Neural progenitor cell (in vitro differentiated cells): ENCODE data around the gene ELFN1. TPM values are rescaled to one million over a fixed set of nuclear protein-coding genes. Genes with fewer than 3 reads are reported as not detected.

Source experiments
- DNase-seq: peaks from one replicate; pipeline ENCODE4 v3.0.0-alpha.2; 2016; ENCODE audit warnings: low spot score
- H2AFZ ChIP-seq: fragments of 200-600 bp; sonication (generic); replicated peaks from 2 replicates; pipeline ENCODE4 v1.6.1; 2016; ENCODE audit warnings: antibody characterized with exemption
- H3F3A ChIP-seq: fragments of 200-600 bp; sonication (generic); 2 replicates; pipeline ENCODE4 v1.6.1; 2016; ENCODE audit warnings: antibody characterized with exemption, low read depth
- H3K27ac ChIP-seq: fragments of 200-600 bp; sonication (generic); 2 replicates; pipeline ENCODE4 v1.5.1; 2016; ENCODE audit warnings: mild to moderate bottlenecking
- H3K27me3 ChIP-seq: fragments of 200-600 bp; sonication (generic); 2 replicates; pipeline ENCODE4 v1.6.1; 2016; ENCODE audit warnings: mild to moderate bottlenecking, moderate library complexity
- H3K36me3 ChIP-seq: fragments of 200-600 bp; sonication (generic); 2 replicates; pipeline ENCODE4 v1.5.1; 2016
- H3K4me1 ChIP-seq: fragments of 200-600 bp; sonication (generic); 2 replicates; pipeline ENCODE4 v1.6.1; 2016; ENCODE audit warnings: mixed run types
- H3K4me2 ChIP-seq: fragments of 200-600 bp; sonication (generic); 2 replicates; pipeline ENCODE4 v1.6.1; 2016
- H3K4me3 ChIP-seq: fragments of 200-600 bp; sonication (generic); 2 replicates; pipeline ENCODE4 v1.5.1; 2016
- H3K79me2 ChIP-seq: fragments of 200-600 bp; sonication (generic); 2 replicates; pipeline ENCODE4 v1.6.1; 2016; ENCODE audit warnings: low read depth
- H3K9ac ChIP-seq: fragments of 200-600 bp; sonication (generic); 2 replicates; pipeline ENCODE4 v1.6.1; 2016
- H3K9me3 ChIP-seq: fragments of 200-600 bp; sonication (generic); 2 replicates; pipeline ENCODE4 v1.5.1; 2016; ENCODE audit warnings: low read depth
- H4K20me1 ChIP-seq: fragments of 200-600 bp; sonication (generic); 2 replicates; pipeline ENCODE4 v1.6.1; 2016; ENCODE audit warnings: low read depth
- H3K27ac Mint-ChIP-seq: 3 replicates; pipeline ENCODE4 v1.8.0; 2021; ENCODE audit warnings: mixed read lengths
- H3K27me3 Mint-ChIP-seq: 2 replicates; pipeline ENCODE4 v1.8.0; 2022; ENCODE audit warnings: low read depth, mild to moderate bottlenecking, inconsistent platforms, moderate library complexity, mixed read lengths; ENCODE audit not compliant: insufficient read depth
- H3K36me3 Mint-ChIP-seq: 3 replicates; pipeline ENCODE4 v1.8.0; 2021; ENCODE audit warnings: mixed read lengths
- H3K4me1 Mint-ChIP-seq: 3 replicates; pipeline ENCODE4 v1.8.0; 2021; ENCODE audit warnings: mixed read lengths
- H3K4me3 Mint-ChIP-seq: 3 replicates; pipeline ENCODE4 v1.8.0; 2021; ENCODE audit warnings: mild to moderate bottlenecking, moderate library complexity, mixed read lengths
- H3K9me3 Mint-ChIP-seq: 3 replicates; pipeline ENCODE4 v1.8.0; 2020; ENCODE audit warnings: mixed read lengths
- EZH2 ChIP-seq: fragments of 200-600 bp; sonication (generic); IDR thresholded peaks from 2 replicates; pipeline ENCODE4 v1.6.1; 2017; ENCODE audit warnings: antibody characterized with exemption, mild to moderate bottlenecking, moderate library complexity
- EZH2phosphoT487 ChIP-seq: fragments of 200-600 bp; sonication (generic); IDR thresholded peaks from 2 replicates; pipeline ENCODE4 v1.6.1; 2017; ENCODE audit warnings: antibody characterized with exemption
- total RNA-seq: library from RNA; depleted of rRNA; stranded (reverse); fragments of >200 nt; gene quantifications from 2 replicates; pipeline ENCODE4 v1.2.3, GENCODE V29; 2015; ENCODE audit warnings: low replicate concordance
- TF ChIP-seq, protein P1 (sequence below): fragments of 200-600 bp; sonication (generic); IDR thresholded peaks from 2 replicates; pipeline ENCODE4 v1.5.1; 2017; ENCODE audit warnings: antibody characterized with exemption, mild to moderate bottlenecking

ELFN1 gene
- total RNA-seq, 1 donor from 2014 or later: 2.2 TPM

DNA sequence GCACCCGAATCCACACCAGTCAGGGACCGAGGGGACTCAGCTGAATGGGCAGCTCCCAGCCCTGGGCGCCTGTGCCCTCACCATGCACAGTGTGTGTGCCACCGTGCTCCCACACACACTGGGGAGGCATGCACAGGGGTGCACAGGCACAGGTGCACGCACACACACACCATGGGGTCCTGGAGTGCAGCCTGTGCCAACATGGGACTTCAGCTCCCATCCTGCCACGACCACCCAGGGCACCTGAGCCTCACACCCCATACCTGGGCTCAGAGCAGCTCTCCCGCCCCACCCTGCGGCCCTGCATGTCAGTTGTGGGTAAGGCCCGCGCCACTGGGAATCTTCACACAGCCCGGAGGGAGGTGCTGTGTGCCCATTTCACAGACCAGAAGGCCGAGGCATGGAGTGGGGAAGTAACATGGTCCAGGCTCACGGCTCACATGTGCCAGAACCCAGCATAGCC is 8.0 kb downstream of the ELFN1 start:
- Histone ChIP-seq H3K4me3 (no peak overlapping the region), H3K79me2 (no peaks in the 10 kb centered on the region), H2AFZ (no peak overlapping the region), H3F3A (no peaks in the 10 kb centered on the region), H3K9me3 (no peaks in the 10 kb centered on the region), H4K20me1 (peaks cover 25% of the 10 kb centered on the region), H3K36me3 (no peaks in the 10 kb centered on the region), H3K9ac (no peak overlapping the region), H3K27ac (no peak overlapping the region), H3K4me1 (no peaks in the 10 kb centered on the region), H3K4me2 (no peak overlapping the region), H3K27me3 (peaks cover 15% of the 10 kb centered on the region)
- Mint-ChIP-seq H3K27me3 (peaks cover 5% of the 10 kb centered on the region), H3K27ac (no peak overlapping the region), H3K36me3 (peaks cover 13% of the 10 kb centered on the region), H3K4me3 (no peak overlapping the region), H3K9me3 (peaks cover 13% of the 10 kb centered on the region), H3K4me1 (peaks cover 18% of the 10 kb centered on the region)
- TF ChIP-seq, protein P1, sequence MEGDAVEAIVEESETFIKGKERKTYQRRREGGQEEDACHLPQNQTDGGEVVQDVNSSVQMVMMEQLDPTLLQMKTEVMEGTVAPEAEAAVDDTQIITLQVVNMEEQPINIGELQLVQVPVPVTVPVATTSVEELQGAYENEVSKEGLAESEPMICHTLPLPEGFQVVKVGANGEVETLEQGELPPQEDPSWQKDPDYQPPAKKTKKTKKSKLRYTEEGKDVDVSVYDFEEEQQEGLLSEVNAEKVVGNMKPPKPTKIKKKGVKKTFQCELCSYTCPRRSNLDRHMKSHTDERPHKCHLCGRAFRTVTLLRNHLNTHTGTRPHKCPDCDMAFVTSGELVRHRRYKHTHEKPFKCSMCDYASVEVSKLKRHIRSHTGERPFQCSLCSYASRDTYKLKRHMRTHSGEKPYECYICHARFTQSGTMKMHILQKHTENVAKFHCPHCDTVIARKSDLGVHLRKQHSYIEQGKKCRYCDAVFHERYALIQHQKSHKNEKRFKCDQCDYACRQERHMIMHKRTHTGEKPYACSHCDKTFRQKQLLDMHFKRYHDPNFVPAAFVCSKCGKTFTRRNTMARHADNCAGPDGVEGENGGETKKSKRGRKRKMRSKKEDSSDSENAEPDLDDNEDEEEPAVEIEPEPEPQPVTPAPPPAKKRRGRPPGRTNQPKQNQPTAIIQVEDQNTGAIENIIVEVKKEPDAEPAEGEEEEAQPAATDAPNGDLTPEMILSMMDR: no peak
- TF ChIP-seq EZH2phosphoT487 (no peak), EZH2 (no peak)
- no peak for DNase-seq

DNA sequence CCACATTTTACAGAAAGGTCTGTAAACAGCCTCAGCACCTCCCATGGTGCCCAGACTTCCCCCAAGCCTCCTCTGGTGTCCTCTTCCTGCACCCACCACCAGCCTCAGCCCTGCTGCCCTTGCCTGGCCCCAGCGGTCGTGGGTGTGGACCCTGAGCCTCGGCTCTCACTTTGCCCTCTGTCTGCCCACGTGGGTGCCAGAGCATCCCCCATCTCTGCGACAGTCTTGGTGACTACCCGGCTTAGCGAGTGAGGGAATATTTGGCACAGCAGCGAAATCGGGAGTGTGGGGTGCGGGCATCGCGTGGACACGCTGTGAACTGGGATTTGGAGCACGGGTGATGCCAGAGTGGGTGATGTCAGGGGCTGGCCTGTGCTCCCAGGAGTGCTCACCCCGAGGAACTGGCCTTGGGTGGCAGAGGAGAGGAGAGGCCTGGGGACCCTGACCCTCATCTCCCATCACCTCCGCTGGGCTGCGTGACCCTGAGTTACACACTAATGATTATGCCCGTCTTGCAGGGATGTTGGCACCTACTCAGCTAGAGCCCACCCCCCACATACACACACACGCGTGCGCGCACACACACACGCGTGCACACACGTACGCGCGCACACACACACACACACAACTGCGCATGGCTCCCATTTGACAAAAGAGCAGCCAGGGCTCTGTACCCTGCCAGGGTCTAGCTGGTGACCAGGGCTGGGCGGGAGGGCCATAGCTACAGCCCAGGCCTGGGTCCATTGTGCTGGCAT is 8.7 kb downstream of the ELFN1 start:
- no peak overlapping the region for H3K4me2 ChIP-seq
- Mint-ChIP-seq H3K36me3 (peaks cover 13% of the 10 kb centered on the region), H3K27ac (no peak overlapping the region), H3K9me3 (peaks cover 19% of the 10 kb centered on the region), H3K4me3 (no peak overlapping the region), H3K27me3 (peaks cover 4% of the 10 kb centered on the region), H3K4me1 (peaks cover 18% of the 10 kb centered on the region)
- H3K79me2 ChIP-seq: no peaks in the 10 kb centered on the region
- TF ChIP-seq EZH2 (no peak), EZH2phosphoT487 (no peak)
- TF ChIP-seq, protein P1: no peak
- peaks cover 23% of the 10 kb centered on the region for H4K20me1 ChIP-seq
- H3K36me3 ChIP-seq: no peaks in the 10 kb centered on the region
- H3K9me3 ChIP-seq: no peaks in the 10 kb centered on the region
- H3K27me3 ChIP-seq: peaks cover 8% of the 10 kb centered on the region
- H3K4me3 ChIP-seq: no peak overlapping the region
- H3F3A ChIP-seq: no peaks in the 10 kb centered on the region
- H3K27ac ChIP-seq: no peak overlapping the region
- no peaks in the 10 kb centered on the region for H3K4me1 ChIP-seq
- no peak for DNase-seq
- H3K9ac ChIP-seq: no peak overlapping the region
- H2AFZ ChIP-seq: no peak overlapping the region

DNA sequence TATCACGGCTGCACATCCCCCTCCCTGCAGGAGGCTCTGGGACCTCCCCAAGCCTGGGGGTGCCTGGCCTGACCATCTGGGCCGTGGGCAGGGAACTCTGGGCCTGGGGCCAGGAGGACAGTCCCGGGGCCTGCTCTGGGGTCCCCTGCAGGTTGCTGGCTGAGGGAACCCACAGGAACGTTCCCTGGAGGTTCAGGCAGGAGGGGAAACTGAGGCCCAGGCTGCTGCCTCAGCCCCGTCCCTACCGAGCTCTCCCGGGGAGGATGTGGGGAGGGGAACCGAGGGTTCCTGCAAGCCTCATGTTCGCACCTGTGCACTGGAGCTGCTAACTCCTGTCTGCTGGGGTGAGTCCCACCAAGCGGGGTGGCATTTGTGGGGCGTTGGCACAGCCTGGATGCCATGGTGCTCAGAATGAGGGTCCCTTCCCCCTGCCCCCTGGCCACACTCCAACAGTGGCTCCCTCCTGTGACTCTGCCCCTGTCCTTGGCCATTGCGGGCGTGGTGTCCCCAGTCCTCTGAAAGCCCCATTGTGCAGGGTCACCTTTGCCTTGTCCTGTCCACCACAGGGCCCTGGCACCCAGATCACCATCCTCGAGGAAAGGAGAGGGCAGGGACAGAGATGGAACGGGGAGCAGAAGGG is 9.4 kb downstream of the ELFN1 start:
- no peak overlapping the region for H3K4me3 ChIP-seq
- H4K20me1 ChIP-seq: peaks cover 17% of the 10 kb centered on the region
- H3K9ac ChIP-seq: no peak overlapping the region
- TF ChIP-seq EZH2phosphoT487 (no peak), EZH2 (no peak)
- TF ChIP-seq, protein P1: no peak
- H3K9me3 Mint-ChIP-seq: peaks cover 24% of the 10 kb centered on the region
- H3K4me1 Mint-ChIP-seq: peaks cover 18% of the 10 kb centered on the region
- no peak overlapping the region for H2AFZ ChIP-seq
- peaks cover 3% of the 10 kb centered on the region for H3K27me3 Mint-ChIP-seq
- peaks cover 16% of the 10 kb centered on the region for H3K36me3 Mint-ChIP-seq
- peaks cover 3% of the 10 kb centered on the region for H3K27me3 ChIP-seq
- no peaks in the 10 kb centered on the region for H3F3A ChIP-seq
- H3K4me2 ChIP-seq: no peak overlapping the region
- no peaks in the 10 kb centered on the region for H3K79me2 ChIP-seq
- peaks cover 4% of the 10 kb centered on the region for H3K9me3 ChIP-seq
- DNase-seq: no peak
- no peak overlapping the region for H3K27ac Mint-ChIP-seq
- no peaks in the 10 kb centered on the region for H3K4me1 ChIP-seq
- H3K36me3 ChIP-seq: no peaks in the 10 kb centered on the region
- H3K4me3 Mint-ChIP-seq: no peak overlapping the region
- H3K27ac ChIP-seq: no peak overlapping the region
